Thyroid gland (tissue), 4 donors: Measurements from ENCODE around the gene MS4A10. TPM values are rescaled to one million over a fixed set of nuclear protein-coding genes. Genes with fewer than 3 reads are reported as not detected.

Experiments
- DNase-seq, 2 donors: peaks; one replicate each; pipeline ENCODE4 v3.0.0-alpha.2; 2019
- H3K27ac ChIP-seq, 3 donors: fragments of 200-600 bp; sonication (generic); 1 replicate in 2 of 3; 2 replicates in 1 of 3; pipeline ENCODE4 v1.5.1; 2016 to 2019; ENCODE audit warnings: mild to moderate bottlenecking in 1 of 3, moderate library complexity in 1 of 3
- H3K27me3 ChIP-seq: fragments of 200-600 bp; sonication (generic); one replicate; pipeline ENCODE4 v1.5.1; 2019
- H3K36me3 ChIP-seq, 2 donors: fragments of 200-600 bp; sonication (generic); one replicate each; pipeline ENCODE4 v1.5.1; 2016 to 2019
- H3K4me1 ChIP-seq, 2 donors: fragments of 200-600 bp; sonication (generic); one replicate each; pipeline ENCODE4 v1.5.1; 2017 to 2019
- H3K4me3 ChIP-seq, 3 donors: fragments of 200-600 bp; sonication (generic); replicated peaks in 1 of 3; 1 replicate in 2 of 3; 2 replicates in 1 of 3; pipeline ENCODE4 v1.5.1; 2016; ENCODE audit warnings: mild to moderate bottlenecking in 1 of 3
- H3K9me3 ChIP-seq: fragments of 200-600 bp; sonication (generic); one replicate; pipeline ENCODE4 v1.5.1; 2017
- POLR2A ChIP-seq, 2 donors: fragments of 450-650 bp; IDR thresholded peaks; one replicate each; pipeline ENCODE4 v1.6.1; 2017; ENCODE audit warnings: antibody characterized with exemption in 2 of 2, mild to moderate bottlenecking in 2 of 2, moderate library complexity in 1 of 2
- WGBS, 2 donors: methylation state at CpG; one replicate each; pipeline ENCODE4 v1.1.5; 2017; 5-methylcytosine and 5-hydroxymethylcytosine counted together
- intact Hi-C: fragments of 100-400 bp; cut with DNase I; formaldehyde crosslinking; loops from one replicate; pipeline ENCODE4 v1.15.1; 2023
- total RNA-seq, 4 donors: library from RNA; depleted of rRNA; stranded (reverse); fragments of >200 nt; gene quantifications; one replicate each; pipeline ENCODE4 v1.2.3, GENCODE V29; 2016
- TF ChIP-seq, protein P1 (sequence below), 6 experiments: fragments of 200-600 bp in 3 of 6; fragments of 450-650 bp in 3 of 6; sonication (generic) in 3 of 6; IDR thresholded peaks; one replicate each; pipeline ENCODE4 v1.5.1; 2016 to 2019; ENCODE audit warnings: antibody characterized with exemption in 6 of 6, mild to moderate bottlenecking in 2 of 6, inconsistent platforms in 1 of 6, moderate library complexity in 1 of 6

MS4A10 gene
- total RNA-seq, 4 donors from 2014 or later = not detected

GRCh38 chr11:60810569-60810968 lies 25.4 kb downstream of the MS4A10 start:
- DNase-seq = no peak
- Histone ChIP-seq H3K4me1 (no peaks in the 10 kb centered on the region), H3K36me3 (no peaks in the 10 kb centered on the region), H3K9me3 (no peaks in the 10 kb centered on the region), H3K4me3 (no peak overlapping the region), H3K27ac (no peak overlapping the region), H3K27me3 (no peaks in the 10 kb centered on the region)
- intact Hi-C loops = no loop called here
- TF ChIP-seq POLR2A (IDR thresholded peaks at IDR 0.05) = no peak
- TF ChIP-seq, protein P1, sequence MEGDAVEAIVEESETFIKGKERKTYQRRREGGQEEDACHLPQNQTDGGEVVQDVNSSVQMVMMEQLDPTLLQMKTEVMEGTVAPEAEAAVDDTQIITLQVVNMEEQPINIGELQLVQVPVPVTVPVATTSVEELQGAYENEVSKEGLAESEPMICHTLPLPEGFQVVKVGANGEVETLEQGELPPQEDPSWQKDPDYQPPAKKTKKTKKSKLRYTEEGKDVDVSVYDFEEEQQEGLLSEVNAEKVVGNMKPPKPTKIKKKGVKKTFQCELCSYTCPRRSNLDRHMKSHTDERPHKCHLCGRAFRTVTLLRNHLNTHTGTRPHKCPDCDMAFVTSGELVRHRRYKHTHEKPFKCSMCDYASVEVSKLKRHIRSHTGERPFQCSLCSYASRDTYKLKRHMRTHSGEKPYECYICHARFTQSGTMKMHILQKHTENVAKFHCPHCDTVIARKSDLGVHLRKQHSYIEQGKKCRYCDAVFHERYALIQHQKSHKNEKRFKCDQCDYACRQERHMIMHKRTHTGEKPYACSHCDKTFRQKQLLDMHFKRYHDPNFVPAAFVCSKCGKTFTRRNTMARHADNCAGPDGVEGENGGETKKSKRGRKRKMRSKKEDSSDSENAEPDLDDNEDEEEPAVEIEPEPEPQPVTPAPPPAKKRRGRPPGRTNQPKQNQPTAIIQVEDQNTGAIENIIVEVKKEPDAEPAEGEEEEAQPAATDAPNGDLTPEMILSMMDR (IDR thresholded peaks at IDR 0.05) = no peak
- 61 to 68% methylated on average over 6 to 8 of the region's 8 CpGs for WGBS, 2 donors

- Histone ChIP-seq H3K36me3 (no peaks in the 10 kb centered on the region), H3K4me1 (no peaks in the 10 kb centered on the region), H3K9me3 (no peaks in the 10 kb centered on the region), H3K4me3 (no peak overlapping the region), H3K27ac (no peak overlapping the region), H3K27me3 (no peaks in the 10 kb centered on the region)
- intact Hi-C loops = no loop called here
- no peak for DNase-seq
- WGBS, 2 donors = 73 to 85% methylated on average over 1 of the region's 1 CpG
- no peak for TF ChIP-seq POLR2A (IDR thresholded peaks at IDR 0.05)
- TF ChIP-seq, protein P1 (IDR thresholded peaks at IDR 0.05) = no peak
Measured at GRCh38 chr11:60813324-60813723, 28.2 kb downstream of the MS4A10 start.

- Histone ChIP-seq H3K27me3 (no peaks in the 10 kb centered on the region), H3K9me3 (no peaks in the 10 kb centered on the region), H3K27ac (no peak overlapping the region), H3K4me3 (no peak overlapping the region), H3K4me1 (no peaks in the 10 kb centered on the region), H3K36me3 (no peaks in the 10 kb centered on the region)
- WGBS, 2 donors = 90 to 91% methylated on average over 2 of the region's 2 CpGs
- no peak for DNase-seq
- intact Hi-C loops = no loop called here
- TF ChIP-seq, protein P1 (IDR thresholded peaks at IDR 0.05) = no peak
- TF ChIP-seq POLR2A (IDR thresholded peaks at IDR 0.05) = no peak
Measured at GRCh38 chr11:60814112-60814511, 29.0 kb downstream of the MS4A10 start.

DNA sequence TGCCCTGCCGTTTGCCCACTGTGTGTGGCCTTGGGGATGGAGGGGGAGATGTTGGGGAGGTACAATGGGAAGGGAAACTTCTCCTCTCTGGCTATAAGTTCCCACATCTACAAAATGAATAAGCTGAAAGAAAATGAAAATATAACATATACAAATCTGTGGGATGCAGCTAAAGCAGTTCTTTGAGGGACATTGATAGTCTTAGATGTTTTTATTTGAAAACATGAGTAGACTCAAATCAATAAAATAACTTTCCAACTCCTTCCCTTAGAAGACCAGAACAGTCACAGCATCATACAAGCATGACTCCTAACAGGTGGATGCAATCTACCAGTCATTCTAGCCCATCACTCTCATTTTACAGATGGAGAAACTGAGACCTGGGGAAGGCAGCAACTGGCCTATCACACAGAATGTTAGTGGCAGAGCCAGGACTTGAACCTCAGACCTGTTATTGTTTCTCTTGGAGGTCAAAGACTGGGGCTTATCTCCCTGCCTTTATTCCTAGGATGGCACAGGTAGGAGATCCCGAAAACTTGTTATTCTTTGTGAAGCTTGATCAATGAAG lies 31.5 kb downstream of the MS4A10 start:
- no peak for TF ChIP-seq POLR2A (IDR thresholded peaks at IDR 0.05)
- TF ChIP-seq, protein P1 (IDR thresholded peaks at IDR 0.05) = no peak
- no peak overlapping the region for H3K27ac ChIP-seq
- H3K27me3 ChIP-seq = no peaks in the 10 kb centered on the region
- H3K4me1 ChIP-seq = no peaks in the 10 kb centered on the region
- H3K36me3 ChIP-seq = no peaks in the 10 kb centered on the region
- intact Hi-C loops = no loop called here
- no peak overlapping the region for H3K4me3 ChIP-seq
- no peaks in the 10 kb centered on the region for H3K9me3 ChIP-seq
- WGBS, 2 donors = 78 to 95% methylated on average over 2 of the region's 2 CpGs
- no peak for DNase-seq

DNA sequence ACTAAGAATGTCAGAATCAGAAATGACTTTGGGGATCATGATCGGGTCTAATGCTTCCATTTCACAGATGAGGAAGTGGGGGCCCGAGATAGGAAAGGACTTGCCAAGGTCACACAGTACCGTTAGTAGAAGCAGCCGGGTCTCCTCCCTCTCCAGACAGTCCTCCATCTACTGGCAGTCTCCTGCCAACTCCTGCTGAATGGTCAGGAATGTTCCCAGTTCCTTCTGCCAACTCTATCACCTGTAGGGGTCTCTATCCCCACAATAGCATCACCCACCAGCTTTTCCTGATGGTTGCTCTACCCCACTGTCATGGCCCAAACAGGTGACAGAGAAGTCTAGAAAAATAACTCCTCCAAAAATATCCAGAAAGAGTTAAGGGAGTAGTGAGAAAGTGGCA lies 32.9 kb downstream of the MS4A10 start:
- no peak for TF ChIP-seq POLR2A (IDR thresholded peaks at IDR 0.05)
- TF ChIP-seq, protein P1 (IDR thresholded peaks at IDR 0.05) = no peak
- Histone ChIP-seq H3K27ac (no peak overlapping the region), H3K27me3 (no peaks in the 10 kb centered on the region), H3K4me1 (no peaks in the 10 kb centered on the region), H3K4me3 (no peak overlapping the region), H3K9me3 (no peaks in the 10 kb centered on the region), H3K36me3 (no peaks in the 10 kb centered on the region)
- intact Hi-C loops = no loop called here
- no peak for DNase-seq
- 79 to 86% methylated on average over 4 of the region's 4 CpGs for WGBS, 2 donors
